ENCODE measurements around the gene TUBGCP2.

TUBGCP2 gene

GRCh38 chr10:133261726-133262325 lies 46.8 kb downstream of the TUBGCP2 start:
- FAIRE-seq, result no peak

GRCh38 chr10:133260895-133261725 lies 47.6 kb downstream of the TUBGCP2 start:
- FAIRE-seq, result no peak

DNA sequence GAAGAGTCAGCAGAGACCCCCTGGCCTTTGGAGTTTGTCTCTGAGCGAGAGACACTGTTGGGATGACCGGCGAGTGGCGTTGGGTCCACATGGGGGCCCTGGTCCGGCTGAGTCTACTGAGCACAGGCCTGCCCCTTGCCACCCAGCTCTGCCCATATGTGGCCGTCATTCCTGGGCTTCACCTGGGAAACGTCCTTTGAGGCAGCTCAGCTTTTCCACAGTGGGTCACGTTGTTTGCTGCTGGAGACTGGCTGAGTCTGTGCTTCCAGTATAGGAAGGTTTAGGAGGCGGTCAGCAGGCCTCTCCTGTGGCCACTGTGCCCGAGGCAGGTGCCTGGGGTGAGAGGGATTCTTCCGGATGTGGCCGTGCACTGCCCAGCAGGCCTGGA lies 49.1 kb downstream of the TUBGCP2 start:
- FAIRE-seq, result no peak

- no peak for FAIRE-seq
These were observed 49.7 kb downstream of the TUBGCP2 start for GRCh38 chr10:133258818-133259601.

- FAIRE-seq, result no peak
These were observed 50.4 kb downstream of the TUBGCP2 start for GRCh38 chr10:133258066-133258817.

DNA sequence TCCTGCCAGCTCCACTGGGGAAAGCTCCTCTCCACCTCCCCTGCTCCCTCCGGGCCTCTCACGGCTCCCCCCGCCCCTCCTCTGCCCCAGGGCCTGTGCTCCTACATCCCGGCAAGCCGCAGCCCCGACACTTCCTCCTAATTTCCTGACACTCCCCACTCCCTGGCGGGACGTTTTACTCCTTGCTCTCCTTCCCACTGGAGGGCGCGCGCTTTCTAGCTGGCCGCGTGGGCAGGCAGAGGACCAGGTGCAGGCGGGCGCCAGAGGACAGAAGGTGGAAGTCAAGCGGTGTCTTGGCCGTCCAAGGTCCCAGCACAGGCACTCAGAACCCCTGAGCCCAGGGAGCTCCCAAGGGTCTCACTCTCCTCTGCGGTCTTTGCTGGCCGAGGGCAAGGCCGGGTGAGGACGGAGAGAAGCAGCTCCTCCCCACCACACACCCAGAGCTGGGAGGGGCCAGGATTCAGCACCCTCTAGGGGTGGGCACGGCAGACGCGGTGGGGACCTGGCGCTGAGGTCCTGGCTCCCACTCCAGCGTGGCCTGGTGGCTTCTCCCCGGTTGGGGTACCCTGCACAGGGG lies 51.1 kb downstream of the TUBGCP2 start:
- FAIRE-seq, result no peak

- no peak for FAIRE-seq
These were observed 53.3 kb downstream of the TUBGCP2 start for GRCh38 chr10:133255323-133255722.

- no peak for FAIRE-seq
These were observed 54.1 kb downstream of the TUBGCP2 start for GRCh38 chr10:133254421-133255120.

DNA sequence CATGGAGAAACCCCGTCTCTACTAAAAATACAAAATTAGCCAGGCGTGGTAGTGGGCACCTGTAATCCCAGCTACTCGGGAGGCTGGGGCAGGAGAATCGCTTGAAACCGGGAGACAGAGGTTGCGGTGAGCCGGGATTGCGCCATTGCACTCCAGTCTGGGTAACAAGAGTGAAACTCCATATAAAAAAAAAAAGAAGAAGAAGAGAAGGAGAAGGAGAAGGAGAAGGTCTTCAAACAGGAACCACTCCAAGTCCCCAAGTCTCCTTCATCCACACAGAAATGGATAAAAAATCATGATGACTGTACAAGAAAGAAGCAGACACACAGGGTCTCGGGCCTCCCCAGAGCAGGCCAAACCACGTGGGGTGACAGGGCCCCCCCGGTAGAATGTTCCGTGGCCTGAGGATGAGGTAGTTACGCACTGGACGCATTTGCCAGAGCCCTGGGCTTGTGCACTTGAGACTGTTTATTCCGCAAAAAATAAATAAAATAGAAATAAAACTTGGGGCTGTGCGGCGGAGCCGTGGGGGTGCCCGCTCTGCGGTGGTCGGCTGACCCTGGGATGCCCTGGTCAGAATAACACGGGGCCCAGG lies 55.2 kb downstream of the TUBGCP2 start:
- no peak for FAIRE-seq

DNA sequence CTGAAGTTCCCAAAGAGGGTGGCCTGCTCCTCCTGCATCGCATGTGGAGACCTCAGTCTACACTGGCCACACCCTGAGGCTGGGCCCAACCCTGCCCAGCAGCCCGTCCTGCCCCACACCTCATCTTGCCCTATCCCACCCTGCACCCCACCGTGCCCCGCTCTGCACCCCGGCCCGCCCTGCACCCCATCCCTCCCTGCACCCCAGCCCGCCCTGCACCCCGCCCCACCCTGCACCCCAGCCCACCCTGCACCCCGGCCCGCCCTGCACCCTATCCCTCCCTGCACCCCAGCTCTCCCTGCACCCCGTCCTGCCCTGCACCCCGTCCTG lies 56.5 kb downstream of the TUBGCP2 start:
- no peak for FAIRE-seq

GRCh38 chr10:133251388-133252222 lies 57.1 kb downstream of the TUBGCP2 start:
- FAIRE-seq, result no peak

DNA sequence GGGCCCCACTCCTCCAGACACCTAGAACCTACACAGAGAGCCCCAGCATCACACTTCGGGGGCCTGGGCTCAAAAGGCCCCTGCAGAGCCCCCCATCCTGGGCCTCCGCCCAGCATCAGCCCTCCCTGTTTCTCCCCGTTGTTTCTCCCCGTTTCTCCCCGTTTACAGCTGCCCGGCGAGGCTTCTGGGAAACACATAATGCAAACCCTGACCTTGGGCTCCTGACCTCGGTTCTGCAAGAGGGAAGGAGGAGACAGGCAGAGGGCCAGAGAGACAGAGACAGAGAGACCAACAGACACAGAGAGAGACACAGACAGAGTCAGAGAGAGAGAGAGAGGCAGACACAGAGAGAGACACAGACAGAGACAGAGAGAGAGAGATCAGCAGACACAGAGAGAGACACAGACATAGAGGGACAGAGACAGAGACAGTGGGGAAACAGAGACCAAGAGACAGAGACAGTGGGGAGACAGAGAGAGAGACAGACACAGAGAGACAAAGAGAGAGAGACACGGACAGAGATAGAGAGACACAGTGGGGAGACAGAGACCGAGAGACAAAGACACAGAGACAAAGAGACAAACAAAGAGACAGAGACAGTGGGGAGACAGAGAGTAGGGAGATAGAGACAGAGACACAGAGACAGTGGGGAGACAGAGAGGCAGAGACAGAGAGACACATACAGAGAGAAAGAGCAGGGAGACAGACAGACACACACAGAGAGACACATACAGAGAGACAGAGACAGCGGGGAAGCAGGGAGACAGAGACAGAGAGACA lies 58.5 kb downstream of the TUBGCP2 start:
- no peak for FAIRE-seq

DNA sequence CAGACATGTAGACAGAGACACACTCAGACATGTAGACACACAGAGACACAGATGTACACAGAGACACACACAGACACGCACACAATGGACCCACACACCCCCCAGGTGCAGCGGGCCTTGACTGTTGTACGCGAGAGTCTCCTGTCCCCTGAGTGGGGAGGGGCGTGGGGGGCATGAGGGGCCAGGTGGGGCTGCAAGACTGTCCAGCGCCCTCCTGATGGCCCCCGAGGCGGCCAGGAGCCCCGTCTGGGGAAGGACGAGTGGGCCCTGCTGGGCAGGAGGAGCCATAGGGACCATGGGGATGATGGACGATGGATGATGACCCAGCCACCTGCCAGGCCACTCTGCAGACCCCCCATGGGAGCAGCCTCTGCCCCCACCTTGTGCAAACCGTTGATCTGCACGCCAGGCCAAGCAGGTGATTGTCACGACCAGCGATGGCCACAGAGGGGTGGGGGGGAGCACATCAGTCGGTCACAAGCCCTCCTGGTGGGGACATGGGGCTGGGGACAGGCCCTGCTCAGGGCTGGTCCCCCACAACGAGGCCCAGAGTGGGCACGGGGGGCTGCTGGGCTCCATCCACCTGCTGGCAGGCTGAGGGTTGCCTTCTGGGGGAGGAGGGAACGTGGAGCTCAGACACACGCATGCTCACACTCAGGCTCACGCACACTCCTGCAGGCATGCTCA lies 59.4 kb downstream of the TUBGCP2 start:
- FAIRE-seq, result no peak

DNA sequence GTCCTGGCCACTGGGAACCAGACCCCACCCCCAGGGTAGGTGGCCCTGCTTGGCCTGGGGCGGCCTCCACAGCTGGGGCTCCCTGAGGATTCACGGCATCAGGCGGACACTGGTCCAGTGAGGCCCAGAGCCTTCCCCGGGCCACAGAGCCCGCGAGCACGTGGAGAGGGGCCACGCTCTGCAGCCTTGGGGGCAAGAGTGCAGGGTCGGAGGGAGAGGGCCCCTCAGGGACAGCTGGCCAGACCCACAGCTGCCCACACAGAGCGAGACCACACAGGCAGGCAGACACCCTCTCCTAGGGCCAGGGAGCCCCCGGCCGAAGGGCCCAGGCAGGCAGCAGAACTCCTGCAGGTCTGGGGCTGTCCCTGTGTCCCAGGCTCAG lies 60.3 kb downstream of the TUBGCP2 start:
- no peak for FAIRE-seq

DNA sequence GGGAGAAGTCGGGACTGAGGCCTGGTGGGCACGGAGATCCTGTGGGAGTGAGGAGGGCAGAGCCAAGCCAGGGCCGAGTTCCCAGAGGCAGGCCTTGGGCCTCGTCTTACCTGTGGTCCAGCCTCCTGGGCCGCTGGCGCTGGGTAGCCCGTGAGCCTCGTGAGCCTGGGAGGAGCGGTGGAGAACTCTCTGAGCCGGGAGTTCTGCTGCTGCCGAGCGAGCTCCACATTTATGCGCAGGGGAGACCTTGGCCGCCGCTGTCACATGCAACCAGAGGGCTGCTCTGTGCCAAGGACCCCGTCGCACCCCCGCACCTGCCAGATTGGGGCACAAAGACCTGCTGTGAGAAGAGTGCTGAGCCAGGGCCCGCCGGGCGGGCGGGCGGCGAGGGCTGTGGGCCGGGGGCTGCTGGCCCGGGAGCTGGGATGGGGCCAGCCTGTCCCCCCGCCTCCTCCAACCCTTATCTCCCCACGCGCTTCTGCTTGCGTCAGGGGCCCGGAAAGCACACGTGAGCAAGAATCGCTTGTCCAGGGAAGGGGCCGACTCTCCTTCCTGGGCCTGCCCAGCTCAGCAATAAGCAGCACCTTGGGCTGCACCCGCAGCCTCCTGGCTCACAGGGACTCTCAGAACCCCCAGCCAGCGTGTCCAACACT lies 60.9 kb downstream of the TUBGCP2 start:
- FAIRE-seq, result no peak

DNA sequence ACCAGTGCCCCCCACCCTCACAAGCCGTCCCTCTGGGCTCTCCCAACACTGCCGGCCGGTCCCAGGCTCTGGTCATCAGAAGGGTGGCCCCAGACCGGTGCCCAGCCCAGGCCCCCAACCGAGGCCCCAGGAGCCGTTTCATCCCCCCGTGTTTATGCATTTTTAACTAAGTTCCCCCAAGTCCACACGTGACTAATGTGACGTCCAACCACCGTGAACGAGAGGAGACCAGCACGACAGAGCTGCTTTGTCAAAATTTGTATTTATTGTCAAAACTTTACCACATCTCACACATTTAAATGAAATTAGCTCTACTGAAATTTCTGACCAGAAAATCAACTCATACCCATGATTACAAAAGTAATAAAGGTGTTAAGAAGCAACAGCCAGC lies 62.4 kb downstream of the TUBGCP2 start:
- FAIRE-seq, result no peak

DNA sequence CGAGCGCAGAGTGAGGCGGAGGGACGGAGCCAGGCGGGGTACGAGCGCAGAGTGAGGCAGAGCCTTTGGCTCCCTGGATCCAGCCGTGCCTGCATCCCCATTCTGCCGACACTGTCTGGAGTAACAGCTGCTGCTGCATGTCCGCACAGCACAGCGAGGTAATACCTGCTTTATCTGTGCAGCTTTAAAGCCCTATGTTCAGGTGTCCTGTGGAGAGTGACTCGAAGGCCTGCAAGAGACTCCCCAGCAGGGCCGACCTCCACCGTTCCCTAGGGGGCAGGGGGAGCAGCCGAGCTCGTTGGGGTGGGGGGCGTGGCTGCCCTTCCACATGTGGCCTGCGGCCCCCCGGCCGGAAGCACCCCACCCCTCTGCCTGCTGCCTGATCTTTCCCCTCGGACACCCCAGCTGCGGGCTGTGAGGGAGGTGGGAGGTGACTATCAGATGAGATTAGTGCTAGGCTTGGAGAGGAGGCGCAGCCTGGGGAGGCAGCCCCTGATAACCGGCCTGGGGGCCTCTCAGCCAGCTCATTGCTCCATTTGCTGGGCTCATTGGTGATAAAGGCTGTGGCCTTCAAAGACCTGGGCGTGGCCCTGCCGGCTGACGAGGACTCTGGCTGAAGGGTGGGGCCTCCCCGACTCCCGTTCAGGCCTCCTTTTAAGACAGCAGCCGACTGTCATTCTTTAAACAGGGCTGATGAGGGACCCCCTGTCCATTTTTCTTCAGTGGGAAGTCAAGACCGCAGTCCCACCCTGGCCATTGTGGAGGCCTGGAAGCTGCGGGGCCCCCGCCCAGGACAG lies 63.0 kb downstream of the TUBGCP2 start:
- FAIRE-seq, result no peak

GRCh38 chr10:133243593-133243992 lies 65.1 kb downstream of the TUBGCP2 start:
- FAIRE-seq, result no peak

All from endometrium (tissue), 2 donors.